Measurements from ENCODE around the gene PRSS22.

DNA sequence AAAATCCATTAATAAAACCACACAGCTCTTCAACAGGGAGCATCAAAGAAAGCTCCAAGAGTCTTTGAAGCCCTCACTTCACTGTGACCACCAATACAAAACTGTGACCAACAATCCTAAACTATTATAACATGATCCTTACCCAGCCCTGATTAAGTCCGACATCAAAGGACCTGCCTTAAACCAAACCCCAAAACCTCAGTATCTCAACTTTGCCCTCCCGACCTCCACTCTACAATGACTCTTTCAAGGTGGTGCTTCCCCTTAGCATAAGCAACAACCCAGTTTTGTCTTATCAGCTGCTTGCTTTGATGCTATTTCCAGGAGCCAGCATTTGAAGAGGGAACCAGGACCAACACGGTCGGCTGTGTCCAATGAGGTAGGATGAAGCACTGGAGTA is 8.5 kb upstream of the PRSS22 start:
- TF ChIP-seq, protein P1, sequence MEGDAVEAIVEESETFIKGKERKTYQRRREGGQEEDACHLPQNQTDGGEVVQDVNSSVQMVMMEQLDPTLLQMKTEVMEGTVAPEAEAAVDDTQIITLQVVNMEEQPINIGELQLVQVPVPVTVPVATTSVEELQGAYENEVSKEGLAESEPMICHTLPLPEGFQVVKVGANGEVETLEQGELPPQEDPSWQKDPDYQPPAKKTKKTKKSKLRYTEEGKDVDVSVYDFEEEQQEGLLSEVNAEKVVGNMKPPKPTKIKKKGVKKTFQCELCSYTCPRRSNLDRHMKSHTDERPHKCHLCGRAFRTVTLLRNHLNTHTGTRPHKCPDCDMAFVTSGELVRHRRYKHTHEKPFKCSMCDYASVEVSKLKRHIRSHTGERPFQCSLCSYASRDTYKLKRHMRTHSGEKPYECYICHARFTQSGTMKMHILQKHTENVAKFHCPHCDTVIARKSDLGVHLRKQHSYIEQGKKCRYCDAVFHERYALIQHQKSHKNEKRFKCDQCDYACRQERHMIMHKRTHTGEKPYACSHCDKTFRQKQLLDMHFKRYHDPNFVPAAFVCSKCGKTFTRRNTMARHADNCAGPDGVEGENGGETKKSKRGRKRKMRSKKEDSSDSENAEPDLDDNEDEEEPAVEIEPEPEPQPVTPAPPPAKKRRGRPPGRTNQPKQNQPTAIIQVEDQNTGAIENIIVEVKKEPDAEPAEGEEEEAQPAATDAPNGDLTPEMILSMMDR (IDR thresholded peaks at IDR 0.05; ENCODE audit: low read length): no peak
- TF ChIP-seq EZH2phosphoT487 (IDR thresholded peaks at IDR 0.05; ENCODE audit: low read length) (no peak), EZH2 (optimal IDR thresholded peaks at IDR 0.05; ENCODE audit: low read depth, low read length) (no peak)
